GM12878 (cell line): Measurements from ENCODE around the gene CLPX. TPM values are rescaled to one million over a fixed set of nuclear protein-coding genes. Genes with fewer than 3 reads are reported as not detected.

Experiments used
- BACH1 ChIP-seq: fragments of 450-650 bp; IDR thresholded peaks from 2 replicates; pipeline ENCODE4 v1.6.1; 2017; ENCODE audit warnings: mild to moderate bottlenecking, borderline replicate concordance
- ELK1 ChIP-seq: IDR thresholded peaks from 2 replicates; pipeline ENCODE4 v1.6.1; 2012; ENCODE audit warnings: low read depth, low read length, improper control_type of control experiment
- HDAC6 ChIP-seq: fragments of 200-600 bp; sonication (generic); IDR thresholded peaks from one replicate; pipeline ENCODE4 v1.8.0; 2017; ENCODE audit warnings: antibody characterized with exemption; ENCODE audit not compliant: unreplicated experiment
- MXI1 ChIP-seq: fragments of 150-350 bp; IDR thresholded peaks from 2 replicates; pipeline ENCODE4 v1.6.1; 2011; ENCODE audit warnings: low read depth, mild to moderate bottlenecking, inconsistent platforms, low read length, improper control_type of control experiment
- PAX8 ChIP-seq: fragments of 450-650 bp; IDR thresholded peaks from 2 replicates; pipeline ENCODE4 v1.6.1; 2017; ENCODE audit warnings: mild to moderate bottlenecking, moderate library complexity
- ZNF687 ChIP-seq: fragments of 450-650 bp; IDR thresholded peaks from 2 replicates; pipeline ENCODE4 v1.6.1; 2017; ENCODE audit warnings: mild to moderate bottlenecking, moderate library complexity
- polyA plus RNA-seq, 11 experiments: library from polyadenylated mRNA; depleted of rRNA in 4 of 11; unstranded in 6 of 11; stranded (reverse) in 5 of 11; fragments of >200 nt; fragmentation: Nextera tagmentation in 4 of 11; fragmentation: Illumina TruSeq in 1 of 11; extraction: Ambion mirVana in 4 of 11; extraction: Trizol in 1 of 11; gene quantifications; 1 replicate in 1 of 11; 2 replicates in 10 of 11; pipeline versions ENCODE4 v1.2.1 to v1.2.3, GENCODE V29; 2011 to 2016; ENCODE audit warnings: inconsistent platforms in 2 of 11, missing spikeins in 2 of 11, low read depth in 1 of 11
- total RNA-seq, 4 experiments: library from RNA; depleted of rRNA in 3 of 4; stranded (reverse); fragments of >200 nt in 3 of 4; fragmentation: Illumina TruSeq in 1 of 4; extraction: Trizol in 1 of 4; gene quantifications; 2 replicates each; pipeline versions ENCODE4 v1.2.1 to v1.2.3, GENCODE V29; 2013 to 2021
- TF ChIP-seq, protein P1 (sequence below): fragments of 150-350 bp; IDR thresholded peaks from 2 replicates; pipeline ENCODE4 v1.6.1; 2016; ENCODE audit warnings: low read depth, low read length
- TF ChIP-seq, protein P2 (sequence below): fragments of 450-650 bp; IDR thresholded peaks from 2 replicates; pipeline ENCODE4 v1.6.1; 2017; ENCODE audit warnings: mild to moderate bottlenecking

CLPX gene
- total and polyA plus RNA-seq, 10 of the 15 experiments (the other 5 are each of a cell fraction or from before 2014, with no cell fraction given) = 10.1 to 57.4 (median 31.3) TPM

- TF ChIP-seq PAX8 (no peak), BACH1 (0 out of 2 replicates have a peak, but pooled peaks have one; percentile 52), ELK1 (no peak), ZNF687 (no peak), MXI1 (no peak), HDAC6 (peak; percentile 33)
- TF ChIP-seq, protein P1, sequence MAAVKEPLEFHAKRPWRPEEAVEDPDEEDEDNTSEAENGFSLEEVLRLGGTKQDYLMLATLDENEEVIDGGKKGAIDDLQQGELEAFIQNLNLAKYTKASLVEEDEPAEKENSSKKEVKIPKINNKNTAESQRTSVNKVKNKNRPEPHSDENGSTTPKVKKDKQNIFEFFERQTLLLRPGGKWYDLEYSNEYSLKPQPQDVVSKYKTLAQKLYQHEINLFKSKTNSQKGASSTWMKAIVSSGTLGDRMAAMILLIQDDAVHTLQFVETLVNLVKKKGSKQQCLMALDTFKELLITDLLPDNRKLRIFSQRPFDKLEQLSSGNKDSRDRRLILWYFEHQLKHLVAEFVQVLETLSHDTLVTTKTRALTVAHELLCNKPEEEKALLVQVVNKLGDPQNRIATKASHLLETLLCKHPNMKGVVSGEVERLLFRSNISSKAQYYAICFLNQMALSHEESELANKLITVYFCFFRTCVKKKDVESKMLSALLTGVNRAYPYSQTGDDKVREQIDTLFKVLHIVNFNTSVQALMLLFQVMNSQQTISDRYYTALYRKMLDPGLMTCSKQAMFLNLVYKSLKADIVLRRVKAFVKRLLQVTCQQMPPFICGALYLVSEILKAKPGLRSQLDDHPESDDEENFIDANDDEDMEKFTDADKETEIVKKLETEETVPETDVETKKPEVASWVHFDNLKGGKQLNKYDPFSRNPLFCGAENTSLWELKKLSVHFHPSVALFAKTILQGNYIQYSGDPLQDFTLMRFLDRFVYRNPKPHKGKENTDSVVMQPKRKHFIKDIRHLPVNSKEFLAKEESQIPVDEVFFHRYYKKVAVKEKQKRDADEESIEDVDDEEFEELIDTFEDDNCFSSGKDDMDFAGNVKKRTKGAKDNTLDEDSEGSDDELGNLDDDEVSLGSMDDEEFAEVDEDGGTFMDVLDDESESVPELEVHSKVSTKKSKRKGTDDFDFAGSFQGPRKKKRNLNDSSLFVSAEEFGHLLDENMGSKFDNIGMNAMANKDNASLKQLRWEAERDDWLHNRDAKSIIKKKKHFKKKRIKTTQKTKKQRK = no peak
- TF ChIP-seq, protein P2, sequence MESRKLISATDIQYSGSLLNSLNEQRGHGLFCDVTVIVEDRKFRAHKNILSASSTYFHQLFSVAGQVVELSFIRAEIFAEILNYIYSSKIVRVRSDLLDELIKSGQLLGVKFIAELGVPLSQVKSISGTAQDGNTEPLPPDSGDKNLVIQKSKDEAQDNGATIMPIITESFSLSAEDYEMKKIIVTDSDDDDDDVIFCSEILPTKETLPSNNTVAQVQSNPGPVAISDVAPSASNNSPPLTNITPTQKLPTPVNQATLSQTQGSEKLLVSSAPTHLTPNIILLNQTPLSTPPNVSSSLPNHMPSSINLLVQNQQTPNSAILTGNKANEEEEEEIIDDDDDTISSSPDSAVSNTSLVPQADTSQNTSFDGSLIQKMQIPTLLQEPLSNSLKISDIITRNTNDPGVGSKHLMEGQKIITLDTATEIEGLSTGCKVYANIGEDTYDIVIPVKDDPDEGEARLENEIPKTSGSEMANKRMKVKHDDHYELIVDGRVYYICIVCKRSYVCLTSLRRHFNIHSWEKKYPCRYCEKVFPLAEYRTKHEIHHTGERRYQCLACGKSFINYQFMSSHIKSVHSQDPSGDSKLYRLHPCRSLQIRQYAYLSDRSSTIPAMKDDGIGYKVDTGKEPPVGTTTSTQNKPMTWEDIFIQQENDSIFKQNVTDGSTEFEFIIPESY = no peak
Measured at GRCh38 chr15:65132878-65133547, 52.1 kb downstream of the CLPX start (continued).
